Heart left ventricle (tissue), 13 donors: ENCODE measurements around the gene MAML3.

ENCODE experiments used
- POLR2A ChIP-seq, 2 donors: fragments of 450-650 bp; IDR thresholded peaks; one replicate each; pipeline ENCODE4 v1.6.1; 2017; ENCODE audit warnings: antibody characterized with exemption in 2 of 2, mild to moderate bottlenecking in 2 of 2, moderate library complexity in 2 of 2
- TF ChIP-seq, protein P1 (sequence below), 12 donors: fragments of 200-600 bp; sonication (generic) in 4 of 12; IDR thresholded peaks; one replicate each; pipeline versions ENCODE4 v1.5.0 to v1.8.0; 2018 to 2022; ENCODE audit warnings: antibody characterized with exemption in 12 of 12, mild to moderate bottlenecking in 5 of 12
- donor health status: ischemic (EF 13 %, LVEDD 7.1; RV severe dilation, severe dysfunction).
- donor health status: DM: no; HTN: yes; CAD: no.
- donor health status: DM: no; HTN: no; CAD: no.
- donor health status: ischemic (EF 25% LVEDD 6.9; RV normal size, moderate dysfunction).
- donor health status: ischemic (EF 25% LVEDD 5.7; RV mildly dilated, moderate dysfunction).
- donor health status: ischemic (EF 35%, LVEDD 5.7; RV mildly dilated, moderate dysfunction).
- donor health status: nonischemic (EF 11% LVEDD 7.7; RV severe dilation, severe dysfunction).
- donor health status: DM: yes; HTN: yes; CAD: no.
- donor health status: PGD.
- donor health status: ischemic (EF 29% LVEDD 5.4; RV normal size, mild dysfunction).
- donor health status: nonischemic (EF 23%, LVEDD 6.1; RV moderate dilation, normal function).

DNA sequence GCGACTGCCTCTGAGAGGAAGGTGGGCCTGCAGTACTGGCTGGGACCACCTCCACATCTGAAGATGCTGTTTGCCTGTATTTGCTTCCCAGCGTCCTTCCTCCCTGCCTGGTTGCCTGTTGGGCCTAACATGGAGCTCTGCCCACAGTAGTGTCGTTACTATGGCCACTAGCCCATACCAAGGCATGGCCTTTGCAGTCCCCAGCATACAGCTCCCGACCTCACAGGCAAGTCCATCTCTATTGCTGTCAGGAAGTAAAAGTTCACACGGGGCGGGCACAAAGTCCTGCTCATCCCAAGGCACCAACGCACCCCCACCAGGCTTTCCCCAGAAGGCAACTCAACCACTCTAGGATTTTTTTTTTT is 71.6 kb downstream of the MAML3 start:
- TF ChIP-seq, protein P1, sequence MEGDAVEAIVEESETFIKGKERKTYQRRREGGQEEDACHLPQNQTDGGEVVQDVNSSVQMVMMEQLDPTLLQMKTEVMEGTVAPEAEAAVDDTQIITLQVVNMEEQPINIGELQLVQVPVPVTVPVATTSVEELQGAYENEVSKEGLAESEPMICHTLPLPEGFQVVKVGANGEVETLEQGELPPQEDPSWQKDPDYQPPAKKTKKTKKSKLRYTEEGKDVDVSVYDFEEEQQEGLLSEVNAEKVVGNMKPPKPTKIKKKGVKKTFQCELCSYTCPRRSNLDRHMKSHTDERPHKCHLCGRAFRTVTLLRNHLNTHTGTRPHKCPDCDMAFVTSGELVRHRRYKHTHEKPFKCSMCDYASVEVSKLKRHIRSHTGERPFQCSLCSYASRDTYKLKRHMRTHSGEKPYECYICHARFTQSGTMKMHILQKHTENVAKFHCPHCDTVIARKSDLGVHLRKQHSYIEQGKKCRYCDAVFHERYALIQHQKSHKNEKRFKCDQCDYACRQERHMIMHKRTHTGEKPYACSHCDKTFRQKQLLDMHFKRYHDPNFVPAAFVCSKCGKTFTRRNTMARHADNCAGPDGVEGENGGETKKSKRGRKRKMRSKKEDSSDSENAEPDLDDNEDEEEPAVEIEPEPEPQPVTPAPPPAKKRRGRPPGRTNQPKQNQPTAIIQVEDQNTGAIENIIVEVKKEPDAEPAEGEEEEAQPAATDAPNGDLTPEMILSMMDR (IDR thresholded peaks at IDR 0.05): no peak
- no peak for TF ChIP-seq POLR2A (IDR thresholded peaks at IDR 0.05)
